ENCODE measurements around the gene CISTR. TPM values are rescaled to one million over a fixed set of nuclear protein-coding genes. Genes with fewer than 3 reads are reported as not detected.

CISTR gene
- total RNA-seq, 1 experiment from 2014 or later = not detected

GRCh38 chr12:53729644-53730043 is 22.1 kb downstream of the CISTR start:
- H3K27ac ChIP-seq (ENCODE audit: insufficient read length, low read depth, low read length) = no peak overlapping the region
- H3K4me1 Mint-ChIP-seq = peaks cover 21 to 28% of the 10 kb centered on the region in 2 experiments

More at GRCh38 chr12:53729644-53730043, 22.1 kb downstream of the CISTR start:
- Histone ChIP-seq H2AFZ (ENCODE audit: low read length) (no peak overlapping the region), H2BK20ac (ENCODE audit: low read depth, low read length, poor library complexity, severe bottlenecking) (no peak overlapping the region), H3K4ac (ENCODE audit: low read depth, low read length) (no peak overlapping the region), H3K56ac (ENCODE audit: insufficient read length, low read depth, low read length) (no peak overlapping the region), H3K4me2 (ENCODE audit: insufficient read depth, insufficient read length, low read length) (no peak overlapping the region), H3K18ac (ENCODE audit: insufficient read length, low read depth, low read length) (no peak overlapping the region), H3T11ph (ENCODE audit: low read length) (no peak overlapping the region), H2BK5ac (ENCODE audit: insufficient read length, low read length) (no peak overlapping the region), H3K79me1 (ENCODE audit: insufficient read depth, low read depth, low read length, poor library complexity, severe bottlenecking) (no peaks in the 10 kb centered on the region), H4K91ac (ENCODE audit: insufficient read length, low read depth, low read length) (no peak overlapping the region), H3K9ac (ENCODE audit: extremely low read depth, insufficient read length, low read length) (no peak overlapping the region), H2AK5ac (ENCODE audit: insufficient read length, low read length) (no peak overlapping the region), H4K5ac (ENCODE audit: insufficient read length, low read depth, low read length) (no peak overlapping the region), H3K9me3 (ENCODE audit: control insufficient read depth, low read depth, low read length) (no peaks in the 10 kb centered on the region), H3K27me3 (ENCODE audit: insufficient read depth, low read length) (no peaks in the 10 kb centered on the region), H3K23me2 (ENCODE audit: insufficient read length, low read depth, low read length, poor library complexity, severe bottlenecking) (peaks cover 8% of the 10 kb centered on the region), H3K79me2 (ENCODE audit: insufficient read depth, low read length) (no peaks in the 10 kb centered on the region), H3K14ac (ENCODE audit: insufficient read depth, low read length) (no peak overlapping the region), H4K20me1 (ENCODE audit: control insufficient read depth, insufficient read depth, insufficient read length) (peaks cover 2% of the 10 kb centered on the region), H2BK15ac (ENCODE audit: low read depth, low read length) (no peak overlapping the region), H3K4me1 (ENCODE audit: insufficient read depth, low read length) (no peaks in the 10 kb centered on the region), H3K23ac (ENCODE audit: insufficient read length, low read depth, low read length) (no peak overlapping the region), H4K8ac (replicated peaks; ENCODE audit: insufficient read length, low read depth, low read length) (no peak overlapping the region), H2BK12ac (ENCODE audit: insufficient read length, low read depth, low read length) (no peak overlapping the region), H2BK120ac (ENCODE audit: low read depth, low read length, poor library complexity, severe bottlenecking) (no peak overlapping the region)
- no peaks in the 10 kb centered on the region for H3K36me3 Mint-ChIP-seq (ENCODE audit: insufficient read depth in 1 of 3, low read depth in 3 of 3)
- DNase-seq = no peak
- H3K27ac Mint-ChIP-seq = no peak overlapping the region; a peak in 1 of 7 replicates
- no peaks in the 10 kb centered on the region; a peak in 1 of 5 replicates for H3K9me3 Mint-ChIP-seq
- peaks cover 20% of the 10 kb centered on the region for H3K27me3 Mint-ChIP-seq (ENCODE audit: low read depth)
- H3K4me3 Mint-ChIP-seq = no peak overlapping the region
- no peak for TF ChIP-seq CTCF (conservative IDR thresholded peaks at IDR 0.05)
